ENCODE results near the gene FCN2.

The FCN2 gene

DNA sequence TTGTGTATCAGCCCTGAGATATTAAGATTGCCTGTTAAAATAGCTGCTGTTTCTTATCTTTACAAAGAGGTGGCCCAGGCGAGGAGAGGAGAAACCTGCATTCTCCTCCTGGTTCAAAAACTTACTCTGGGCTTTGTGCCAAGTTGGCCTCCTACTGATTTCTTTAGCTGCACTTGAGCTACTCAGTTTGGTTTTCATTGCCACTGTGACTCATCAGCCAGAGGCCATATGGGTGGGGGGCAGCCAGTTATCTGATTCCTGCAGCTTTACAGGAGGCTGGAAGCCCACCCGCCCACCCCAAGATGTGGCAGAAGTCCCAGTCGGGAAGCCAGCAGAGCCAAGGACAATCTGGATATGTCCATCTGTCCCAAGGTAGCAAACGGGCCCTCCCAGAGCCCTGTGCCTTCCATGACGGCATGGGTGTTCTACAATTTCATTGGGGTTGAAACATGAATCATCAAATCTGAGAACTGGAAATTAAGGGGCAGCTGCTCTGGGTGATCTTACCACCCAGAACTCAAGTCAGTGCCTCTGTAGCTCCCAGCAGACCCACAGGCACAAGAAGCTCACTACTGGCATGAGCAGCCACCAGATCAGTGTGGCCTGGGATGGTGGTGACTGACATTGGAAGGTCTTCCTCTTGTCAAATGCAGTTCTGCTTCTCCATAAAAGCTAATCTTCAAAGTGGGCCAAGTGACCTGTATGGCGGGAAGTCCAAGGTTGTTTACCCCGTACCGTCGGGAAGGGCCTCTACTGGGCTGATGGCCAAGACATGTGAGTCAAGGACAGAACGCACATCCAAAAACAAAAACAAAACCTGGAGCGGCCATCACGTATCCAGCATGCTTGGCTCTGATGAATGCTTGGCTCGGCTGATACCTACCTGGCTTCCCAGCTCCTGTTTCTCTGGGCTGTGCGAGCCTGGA is 15.6 kb downstream of the FCN2 start:
- TF ChIP-seq CTCF (IDR thresholded peaks at IDR 0.05; ENCODE audit: extremely low read depth, insufficient read depth, missing control alignments) = no peak
- no peak for DNase-seq (ENCODE audit: low spot score)
- in situ Hi-C loops (cut with MboI; ENCODE audit: low pct_unique_long_range_greater_than_20kb, low sequenced_read_pairs, unreplicated experiment) = no loop called here

- in situ Hi-C loops (cut with MboI; ENCODE audit: low pct_unique_long_range_greater_than_20kb, low sequenced_read_pairs, unreplicated experiment) = no loop called here
- DNase-seq (ENCODE audit: low spot score) = no peak
- TF ChIP-seq CTCF (IDR thresholded peaks at IDR 0.05; ENCODE audit: extremely low read depth, insufficient read depth, missing control alignments) = no peak
Measured at GRCh38 chr9:134896834-134897583, 16.4 kb downstream of the FCN2 start.

- in situ Hi-C loops (cut with MboI; ENCODE audit: low pct_unique_long_range_greater_than_20kb, low sequenced_read_pairs, unreplicated experiment) = no loop called here
- no peak for DNase-seq (ENCODE audit: low spot score)
- TF ChIP-seq CTCF (IDR thresholded peaks at IDR 0.05; ENCODE audit: extremely low read depth, insufficient read depth, missing control alignments) = no peak
Measured at GRCh38 chr9:134897584-134898170, 17.1 kb downstream of the FCN2 start.

- no peak for DNase-seq (ENCODE audit: low spot score)
- in situ Hi-C loops (cut with MboI; ENCODE audit: low pct_unique_long_range_greater_than_20kb, low sequenced_read_pairs, unreplicated experiment) = no loop called here
- no peak for TF ChIP-seq CTCF (IDR thresholded peaks at IDR 0.05; ENCODE audit: extremely low read depth, insufficient read depth, missing control alignments)
Measured at GRCh38 chr9:134898319-134898718, 17.7 kb downstream of the FCN2 start.

DNA sequence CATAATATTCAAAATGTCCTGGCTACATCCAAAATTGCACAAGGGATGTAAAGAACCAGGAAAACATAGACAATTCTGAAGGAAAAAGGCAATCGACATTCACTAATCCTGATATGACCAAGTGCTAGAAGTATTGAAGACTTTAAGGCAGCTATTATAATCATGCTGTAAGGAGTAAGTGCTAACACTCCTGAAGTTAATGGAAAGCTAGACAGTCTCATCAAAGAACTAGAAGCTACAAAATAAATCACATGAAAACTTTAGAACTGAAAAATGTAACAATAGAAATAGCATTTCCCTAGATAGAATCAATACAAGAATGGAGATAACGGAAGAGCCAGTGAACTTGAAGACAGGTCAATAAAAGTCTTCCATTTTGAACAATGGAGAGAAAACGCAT is 18.6 kb downstream of the FCN2 start:
- in situ Hi-C loops (cut with MboI; ENCODE audit: low pct_unique_long_range_greater_than_20kb, low sequenced_read_pairs, unreplicated experiment) = no loop called here

More for the DNA sequence above, 18.6 kb downstream of the FCN2 start:
- no peak for TF ChIP-seq CTCF (IDR thresholded peaks at IDR 0.05; ENCODE audit: extremely low read depth, insufficient read depth, missing control alignments)
- DNase-seq (ENCODE audit: low spot score) = no peak
